HG02763 (cell line): Measurements from ENCODE around the gene RHEBL1.

Experiments
- ATAC-seq: cut with Tn5 transposase; IDR thresholded peaks from one replicate; pipeline ENCODE4 v1.9.1; 2021; ENCODE audit warnings: mild to moderate bottlenecking, moderate library complexity; ENCODE audit not compliant: unreplicated experiment

RHEBL1 gene

GRCh38 chr12:49038291-49038955 lies 31.4 kb downstream of the RHEBL1 start:
- no peak for ATAC-seq

DNA sequence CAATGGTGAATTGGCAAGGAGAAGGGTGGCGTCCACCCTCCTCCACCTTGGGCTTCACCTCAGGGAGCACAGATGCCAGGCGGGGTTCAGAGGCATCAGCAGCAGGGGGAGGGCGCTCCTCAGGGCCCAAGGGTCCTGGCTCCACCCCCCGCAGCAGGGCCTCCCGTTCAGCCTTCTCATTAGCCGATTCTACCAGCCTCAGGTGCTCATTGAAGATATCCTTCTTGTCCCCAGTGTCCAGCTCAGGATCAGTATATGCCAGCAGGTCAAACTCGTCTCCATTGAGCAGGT lies 31.9 kb downstream of the RHEBL1 start:
- ATAC-seq: no peak

DNA sequence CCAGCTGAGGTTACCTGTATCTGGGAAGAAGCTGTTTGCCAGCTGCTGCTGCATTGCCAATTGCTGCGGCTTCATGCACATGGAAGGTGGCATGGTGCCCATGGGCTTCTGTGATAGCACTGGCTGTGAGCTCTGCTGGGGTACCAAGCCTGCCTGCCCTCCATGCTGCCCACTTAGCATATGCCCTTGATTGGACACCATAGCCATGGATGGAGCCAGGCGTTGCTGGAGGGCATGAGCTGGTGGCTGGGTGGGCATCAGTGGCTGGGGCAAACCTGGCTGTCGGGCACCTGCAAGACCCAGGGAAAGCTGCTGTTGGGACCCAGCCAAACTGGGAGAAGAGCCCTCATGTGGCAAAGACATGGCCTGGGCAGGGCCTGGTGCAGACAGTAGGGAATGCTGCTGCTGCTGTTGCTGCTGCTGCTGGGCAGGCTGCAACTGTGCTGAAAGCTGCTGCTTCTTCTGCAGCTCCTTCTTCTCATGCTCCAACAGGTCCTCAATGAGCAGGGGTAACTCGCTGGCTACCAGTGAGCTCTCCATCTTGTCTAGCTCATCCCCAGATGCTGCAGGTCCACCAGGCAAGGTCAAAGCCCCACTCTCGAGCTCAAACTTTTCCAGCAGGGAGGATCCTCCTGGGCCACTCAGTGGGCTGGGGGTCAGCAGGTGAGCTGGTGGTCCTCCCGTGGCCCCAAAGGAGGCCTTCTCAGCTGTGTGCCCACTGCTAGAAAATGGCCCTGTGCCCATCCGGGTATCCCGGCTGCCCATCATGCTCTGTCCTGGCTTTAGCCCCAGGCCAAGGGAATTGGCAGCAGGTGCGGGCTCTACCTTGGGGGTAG lies 32.5 kb downstream of the RHEBL1 start:
- ATAC-seq: no peak

- ATAC-seq: no peak
Measured at GRCh38 chr12:49036029-49036428, 33.8 kb downstream of the RHEBL1 start.

GRCh38 chr12:49034286-49034622 lies 35.5 kb downstream of the RHEBL1 start:
- ATAC-seq: no peak

DNA sequence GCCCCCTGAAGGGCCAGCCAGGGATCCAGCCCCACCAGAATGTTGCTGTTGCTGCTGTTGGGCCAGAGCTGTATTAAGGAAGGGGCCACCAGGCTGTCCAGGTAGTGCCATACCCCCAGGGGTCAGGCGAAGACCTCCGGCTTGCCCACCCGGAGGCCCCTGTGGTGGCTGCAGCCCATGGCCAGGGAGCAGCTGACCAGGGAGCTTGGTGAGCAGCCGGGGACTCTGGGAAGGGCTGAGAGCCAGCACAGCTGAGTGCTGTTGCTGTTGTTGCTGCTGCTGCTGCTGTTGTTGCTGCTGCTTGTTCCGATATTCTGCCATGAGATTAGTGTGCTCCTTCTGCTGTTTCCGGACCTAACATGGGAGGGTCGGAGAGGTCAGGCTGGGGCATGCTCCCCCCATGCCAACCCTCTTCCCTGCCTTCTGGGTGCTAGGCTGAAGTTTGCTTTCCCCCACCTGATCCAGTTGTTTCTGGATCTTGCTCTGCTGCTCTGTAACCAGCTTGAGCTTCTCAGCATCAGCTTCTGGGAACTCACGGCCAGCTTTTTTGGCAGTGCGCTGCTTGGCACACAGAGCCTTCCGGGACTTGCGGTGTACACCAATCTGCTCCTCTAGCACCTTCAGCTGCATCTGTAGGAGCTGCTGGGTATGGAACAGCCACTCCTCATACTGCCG lies 36.0 kb downstream of the RHEBL1 start:
- ATAC-seq: no peak

DNA sequence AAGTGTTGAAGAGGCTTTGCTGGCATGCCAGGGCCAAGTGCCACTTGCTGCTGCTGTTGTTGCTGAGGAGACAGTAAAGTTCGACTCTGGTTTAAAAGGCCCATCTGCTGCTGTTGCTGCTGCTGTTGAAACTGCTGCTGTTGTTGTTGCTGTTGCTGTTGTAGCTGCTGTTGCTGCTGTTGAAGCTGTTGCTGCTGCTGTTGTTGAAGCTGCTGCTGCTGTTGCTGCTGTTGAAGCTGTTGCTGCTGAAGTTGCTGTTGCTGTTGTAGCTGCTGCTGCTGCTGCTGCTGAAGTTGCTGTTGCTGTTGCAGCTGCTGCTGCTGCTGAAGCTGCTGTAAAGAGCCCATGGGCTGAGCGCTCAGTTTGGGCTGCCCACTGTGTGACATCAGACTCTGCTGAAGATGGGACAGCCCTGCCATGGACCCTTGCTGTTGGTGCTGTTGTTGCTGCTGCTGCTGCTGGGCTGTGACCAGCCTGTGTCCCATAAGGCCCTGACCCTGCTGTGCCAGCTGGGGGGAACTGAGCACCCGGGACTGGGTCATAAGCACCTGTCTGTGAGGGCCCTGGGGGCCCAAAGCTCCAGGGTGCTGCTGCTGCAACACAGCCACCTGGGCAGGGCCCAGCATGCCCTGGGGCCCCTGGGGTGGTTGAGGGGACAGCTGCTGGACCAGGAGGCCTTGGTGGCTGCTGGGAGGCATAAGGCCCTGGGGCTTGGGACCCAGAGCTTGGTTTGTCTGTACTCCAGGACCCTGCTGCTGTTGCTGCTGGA lies 36.9 kb downstream of the RHEBL1 start:
- no peak for ATAC-seq

DNA sequence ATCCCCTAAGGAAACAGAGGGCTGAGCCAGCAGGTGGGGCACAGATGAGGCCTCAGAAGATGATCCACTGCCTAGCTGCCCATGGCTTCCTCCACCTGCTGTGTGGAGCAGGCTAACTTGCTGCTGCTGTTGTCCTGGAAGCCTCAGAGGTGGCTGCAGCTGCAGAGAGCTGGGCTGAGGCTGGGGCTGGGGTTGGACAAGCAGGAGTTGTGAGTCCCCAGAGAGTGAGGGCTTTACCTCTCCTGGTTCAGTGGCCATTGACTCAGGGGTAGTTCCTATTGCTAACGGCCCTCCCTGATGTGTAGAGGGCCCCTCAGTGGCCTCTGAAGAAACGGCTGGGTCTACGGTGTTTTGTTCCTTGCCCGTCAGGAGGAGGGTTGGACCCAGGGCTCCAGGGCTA lies 37.5 kb downstream of the RHEBL1 start:
- ATAC-seq: no peak

- no peak for ATAC-seq
Measured at GRCh38 chr12:49031573-49032161, 38.1 kb downstream of the RHEBL1 start.

DNA sequence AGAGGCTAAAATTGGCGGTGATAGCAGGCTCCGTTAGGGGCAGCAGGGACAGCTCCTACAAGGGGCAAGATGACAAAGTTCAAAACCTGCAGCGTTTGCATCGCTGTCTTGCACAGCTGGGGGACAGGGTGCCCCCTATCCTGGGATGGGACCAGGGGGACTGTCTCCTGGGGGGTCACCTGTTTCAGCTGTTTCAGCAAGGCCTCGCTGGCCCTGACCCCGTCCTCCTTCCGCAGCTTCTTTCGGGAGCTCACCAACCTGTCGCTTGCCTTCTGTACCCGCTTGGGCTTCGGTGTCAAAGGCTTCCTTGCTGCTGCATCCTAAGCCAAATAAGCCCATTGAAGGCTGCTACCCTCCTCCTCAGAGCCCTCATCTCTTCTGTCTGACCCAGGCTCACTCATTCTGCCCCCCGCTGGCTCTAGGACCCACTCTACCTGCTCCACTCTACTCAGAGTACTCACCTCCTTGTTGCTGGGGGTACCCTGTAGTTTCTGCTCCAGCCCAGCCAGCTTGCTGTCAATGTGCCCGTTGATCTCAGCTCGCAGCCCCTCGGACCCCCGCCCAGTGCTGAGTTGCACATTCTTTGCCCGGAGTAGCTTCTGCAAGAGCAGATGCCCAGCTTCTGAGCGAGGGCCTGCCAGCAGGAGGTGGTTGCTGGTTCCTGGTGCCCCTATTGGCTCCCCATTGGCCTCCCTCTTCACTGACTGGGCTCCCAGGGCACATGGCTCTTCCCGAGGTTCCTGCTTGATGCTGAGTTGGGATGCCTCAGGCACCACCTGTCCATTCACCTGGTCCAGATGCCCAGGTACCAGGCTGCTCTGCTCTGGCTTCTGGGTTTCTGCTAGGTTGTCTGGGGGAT lies 38.8 kb downstream of the RHEBL1 start:
- no peak for ATAC-seq

GRCh38 chr12:49030119-49030518 lies 39.7 kb downstream of the RHEBL1 start:
- ATAC-seq: no peak

- no peak for ATAC-seq
Measured at GRCh38 chr12:49028666-49029275, 41.0 kb downstream of the RHEBL1 start.

- no peak for ATAC-seq
Measured at GRCh38 chr12:49027846-49028555, 41.8 kb downstream of the RHEBL1 start.

DNA sequence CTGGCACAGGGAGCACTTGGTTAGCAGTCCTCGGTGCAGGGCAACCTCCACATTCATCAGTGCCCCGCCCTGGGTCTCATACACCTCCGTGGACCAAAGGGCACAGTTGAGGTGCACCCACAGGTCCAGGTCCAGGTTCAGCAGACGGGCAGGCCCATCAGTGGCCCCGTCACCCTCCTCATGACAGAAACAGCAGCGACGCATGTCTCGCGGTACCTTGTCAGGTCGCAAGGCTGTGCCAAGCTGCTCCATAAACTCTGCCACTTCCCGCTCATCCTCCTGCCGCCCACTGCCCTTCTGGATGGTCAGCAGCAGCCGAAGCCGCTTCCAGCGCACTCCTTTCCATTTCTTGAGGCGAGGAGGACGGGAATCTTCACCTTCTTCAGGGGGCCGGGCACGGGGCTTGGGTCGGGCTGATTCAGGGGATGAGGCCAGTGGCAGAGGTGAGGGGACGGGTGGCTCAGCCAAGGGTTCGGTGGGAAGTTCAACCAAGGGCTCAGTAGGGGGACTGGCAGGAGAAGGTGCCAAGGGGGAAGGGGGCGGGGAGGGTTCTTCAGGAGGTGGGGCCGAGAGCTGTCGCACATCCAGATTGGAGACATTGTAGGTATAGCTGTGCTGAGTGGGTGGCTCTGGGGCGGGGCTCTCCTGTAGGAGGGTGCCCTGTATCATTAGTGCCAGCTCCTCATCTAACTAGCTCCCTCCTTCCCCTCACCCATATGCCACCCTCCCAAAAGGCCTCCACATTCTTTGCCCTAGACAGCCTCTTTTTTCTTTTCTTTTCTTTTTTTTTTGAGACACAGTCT lies 42.9 kb downstream of the RHEBL1 start:
- ATAC-seq: no peak

DNA sequence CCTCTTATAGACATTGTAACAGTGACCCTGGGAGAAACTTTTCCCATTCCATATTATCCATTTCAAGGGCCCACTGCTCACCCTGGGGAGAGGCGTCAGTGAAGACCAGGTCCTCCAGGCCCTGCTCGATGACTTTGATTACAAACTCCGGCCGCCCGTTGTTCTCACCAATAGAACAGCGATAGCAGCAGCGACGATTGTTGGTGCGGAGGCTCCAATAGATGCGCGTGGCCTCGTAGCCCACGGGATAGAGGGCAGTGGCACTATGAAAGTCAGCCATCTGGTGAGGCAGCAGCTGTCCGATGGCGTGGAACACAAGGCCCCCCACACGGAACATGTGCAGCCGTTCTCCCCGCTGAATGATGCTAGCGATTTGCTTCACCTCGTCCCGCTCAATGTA lies 43.7 kb downstream of the RHEBL1 start:
- ATAC-seq: no peak

DNA sequence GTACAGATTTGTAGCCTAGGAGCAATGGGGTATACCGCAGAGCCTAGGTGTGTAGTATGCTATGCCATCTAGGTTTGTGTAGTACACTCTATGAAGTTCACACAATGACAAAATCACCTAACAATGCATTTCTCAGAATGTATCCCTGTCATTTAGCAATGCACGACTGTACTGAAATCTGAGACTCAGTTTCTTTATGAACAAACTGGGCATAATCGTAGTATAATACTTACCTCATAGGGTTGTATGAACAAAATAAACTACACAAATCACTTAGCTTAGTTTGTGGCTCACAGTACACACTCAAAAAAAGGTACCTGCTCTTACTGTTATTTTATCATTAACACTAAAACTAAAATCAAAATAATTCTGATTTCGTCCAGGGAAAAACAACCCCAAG lies 44.3 kb downstream of the RHEBL1 start:
- ATAC-seq: no peak

GRCh38 chr12:49024543-49024942 lies 45.2 kb downstream of the RHEBL1 start:
- no peak for ATAC-seq

- no peak for ATAC-seq
Measured at GRCh38 chr12:49023812-49024211, 46.0 kb downstream of the RHEBL1 start.
